Naive thymus-derived CD4-positive, alpha-beta T cell (primary cell): ENCODE measurements around the gene CLECL1. TPM values are rescaled to one million over a fixed set of nuclear protein-coding genes. Genes with fewer than 3 reads are reported as not detected.
A peak's percentile ranks its signal among the peaks of the same experiment; 100 is the strongest.

Experiments used
- ATAC-seq: fragments of 150-1000 bp; cut with Tn5 transposase; 2 replicates; pipeline ENCODE4 v1.10.0; 2021; ENCODE audit warnings: mild to moderate bottlenecking, moderate library complexity
- CTCF ChIA-PET: fragments of 350-600 bp; sonication (Branson Sonifier 250); formaldehyde crosslinking; loops from one replicate; lab custom pipeline; 2021; ENCODE audit warnings: antibody characterized with exemption; lab: Charles Lee
- POLR2A ChIA-PET: fragments of 350-600 bp; sonication (Branson Sonifier 250); formaldehyde crosslinking; loops from one replicate; lab custom pipeline; 2021; ENCODE audit warnings: antibody characterized with exemption, inconsistent platforms; lab: Charles Lee
- DNase-seq, 9 donors: peaks; one replicate each; pipeline versions ENCODE4 v3.0.0 to v3.0.0-alpha.2; 2020 to 2022; ENCODE audit warnings: mixed read lengths in 1 of 9
- H3K27ac ChIP-seq: one replicate; pipeline ENCODE4 v1.7.0; 2013; ENCODE audit warnings: mild to moderate bottlenecking, low read depth, low read length, moderate library complexity
- H3K27me3 ChIP-seq, 2 donors: one replicate each; pipeline ENCODE4 v1.7.0; 2013; ENCODE audit warnings: low read length in 2 of 2, mild to moderate bottlenecking in 2 of 2, moderate library complexity in 2 of 2; ENCODE audit not compliant: control insufficient read depth in 2 of 2, insufficient read depth in 2 of 2
- H3K36me3 ChIP-seq, 3 experiments: 1 replicate in 2 of 3; 2 replicates in 1 of 3; pipeline ENCODE4 v1.7.0; 2013; ENCODE audit warnings: low read length in 3 of 3, mild to moderate bottlenecking in 3 of 3, moderate library complexity in 1 of 3; ENCODE audit not compliant: insufficient read depth in 3 of 3, control insufficient read depth in 2 of 3
- H3K4me1 ChIP-seq, 2 donors: one replicate each; pipeline ENCODE4 v1.7.0; 2013; ENCODE audit warnings: low read length in 2 of 2, mild to moderate bottlenecking in 2 of 2, moderate library complexity in 1 of 2; ENCODE audit not compliant: control insufficient read depth in 2 of 2, insufficient read depth in 2 of 2
- H3K4me3 ChIP-seq: 2 replicates; pipeline ENCODE4 v1.7.0; 2013; ENCODE audit warnings: mild to moderate bottlenecking, low read length
- H3K9me3 ChIP-seq, 3 experiments: 1 replicate in 2 of 3; 2 replicates in 1 of 3; pipeline ENCODE4 v1.7.0; 2013; ENCODE audit warnings: low read length in 3 of 3; ENCODE audit not compliant: control insufficient read depth in 2 of 3
- H3K27ac Mint-ChIP-seq, 9 donors: one replicate each; pipeline ENCODE4 v1.8.0; 2020 to 2022; ENCODE audit warnings: mixed read lengths in 9 of 9, mild to moderate bottlenecking in 8 of 9, moderate library complexity in 5 of 9, inconsistent platforms in 2 of 9
- H3K27me3 Mint-ChIP-seq, 5 donors: one replicate each; pipeline ENCODE4 v1.8.0; 2021 to 2022; ENCODE audit warnings: mixed read lengths in 5 of 5, mild to moderate bottlenecking in 1 of 5
- H3K36me3 Mint-ChIP-seq, 5 donors: one replicate each; pipeline ENCODE4 v1.8.0; 2020 to 2022; ENCODE audit warnings: mixed read lengths in 5 of 5, mild to moderate bottlenecking in 3 of 5, inconsistent platforms in 1 of 5
- H3K4me1 Mint-ChIP-seq, 7 donors: one replicate each; pipeline ENCODE4 v1.8.0; 2020 to 2022; ENCODE audit warnings: mixed read lengths in 7 of 7, mild to moderate bottlenecking in 3 of 7, inconsistent platforms in 1 of 7
- H3K4me3 Mint-ChIP-seq, 10 donors: one replicate each; pipeline ENCODE4 v1.8.0; 2020 to 2022; ENCODE audit warnings: mild to moderate bottlenecking in 10 of 10, mixed read lengths in 10 of 10, moderate library complexity in 6 of 10, inconsistent platforms in 2 of 10
- H3K9me3 Mint-ChIP-seq, 11 donors: one replicate each; pipeline ENCODE4 v1.8.0; 2020 to 2022; ENCODE audit warnings: mixed read lengths in 11 of 11, mild to moderate bottlenecking in 4 of 11, inconsistent platforms in 1 of 11, moderate library complexity in 1 of 11
- intact Hi-C, 2 donors: fragments of 100-400 bp; cut with micrococcal nuclease; formaldehyde crosslinking; loops; one replicate each; pipeline ENCODE4 v1.15.1; 2023
- polyA plus RNA-seq, 2 donors: library from polyadenylated mRNA; unstranded; fragments of 300-500 nt; fragmentation: Illumina TruSeq; gene quantifications; one replicate each; pipeline ENCODE4 v1.2.3, GENCODE V29; 2021
- total RNA-seq, 6 experiments: library from RNA in 5 of 6; stranded (reverse) in 5 of 6; gene quantifications; 1 replicate in 5 of 6; 2 replicates in 1 of 6; pipeline ENCODE4 v1.2.3 and lab custom pipeline; 2021 to 2026

Gene CLECL1
- total RNA-seq = 1 to 10 TPM in 2 of 5 experiments, under 1 TPM in 1, not detected in 2; 0.43 to 6.1 (median 2.5) TPM
- polyA plus RNA-seq = under 1 TPM; 0.38 to 0.39 TPM
- 0.40 reads per million for total RNA-seq (lab: John Stamatoyannopoulos, UW)

- Histone ChIP-seq H3K9me3 (no peaks in the 10 kb centered on the region), H3K27ac (no peak within 1 kb of the TSS), H3K27me3 (no peaks in the 10 kb centered on the region), H3K4me3 (peak within 1 kb of the TSS; percentile 17), H3K4me1 (peaks cover 7 to 15% of the 10 kb centered on the region in 2 donors), H3K36me3 (no peaks in the 10 kb centered on the region)
- H3K4me3 Mint-ChIP-seq = peak within 1 kb of the TSS in 3 of 10 donors; percentile 18 to 79 (median 28)
- H3K27ac Mint-ChIP-seq = peak within 1 kb of the TSS in 6 of 9 donors; percentile 8 to 91 (median 22)
- H3K9me3 Mint-ChIP-seq = peaks cover 0 to 5% (median 0%) of the 10 kb centered on the region in 11 donors
- no peak for ATAC-seq
- ChIA-PET POLR2A (interaction anchor here (1.5 kb wide), 1 partner anchor 10 kb away, joined by 7 read pairs; no protein-coding TSS in a partner anchor), CTCF (interaction anchor here (0.7 to 1.2 kb wide), 2 partner anchors 10 to 97 kb away, joined by 3 read pairs; no protein-coding TSS in a partner anchor)
- H3K27me3 Mint-ChIP-seq = no peaks in the 10 kb centered on the region
- peaks cover 11 to 62% (median 43%) of the 10 kb centered on the region in 7 donors for H3K4me1 Mint-ChIP-seq
- intact Hi-C loops = no loop called here
- DNase-seq = no peak
- H3K36me3 Mint-ChIP-seq = peaks cover 0 to 11% (median 0%) of the 10 kb centered on the region in 5 donors
Measured at GRCh38 chr12:9732921-9733461, at the start of gene CLECL1. Gene CLECL1, minus strand, starts transcription at chr12:9733097.

DNA sequence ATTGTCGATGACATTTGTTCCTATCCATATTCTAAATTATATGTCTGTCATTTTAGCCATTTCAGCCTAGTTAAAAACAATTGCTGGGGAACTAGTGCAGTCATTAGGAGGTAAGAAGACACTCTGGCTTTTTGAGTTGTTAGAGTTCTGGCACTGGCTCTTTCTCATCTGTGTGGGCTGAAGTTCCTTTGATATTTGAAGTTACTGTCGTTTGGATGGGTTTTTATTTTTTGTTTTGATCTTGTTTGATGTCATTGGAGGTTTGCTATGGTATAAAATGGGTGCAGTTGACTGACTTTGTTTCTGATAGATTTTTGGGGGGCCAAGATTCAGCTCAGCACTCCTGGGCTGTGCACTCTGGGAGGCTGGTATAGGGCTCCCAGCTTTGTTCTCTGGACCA is 48.5 kb upstream of the CLECL1 start:
- H3K27me3 ChIP-seq = no peaks in the 10 kb centered on the region
- Mint-ChIP-seq H3K36me3 (peaks cover 0 to 30% (median 0%) of the 10 kb centered on the region in 5 donors), H3K4me3 (peak overlapping the region in 4 of 10 donors; percentile 30 to 59 (median 44)), H3K27me3 (no peaks in the 10 kb centered on the region), H3K4me1 (peaks cover 26 to 66% (median 47%) of the 10 kb centered on the region in 7 donors), H3K9me3 (peaks cover 0 to 7% (median 0%) of the 10 kb centered on the region in 11 donors), H3K27ac (peak overlapping the region in 5 of 9 donors; percentile 16 to 55 (median 43))
- ChIA-PET POLR2A (interaction anchor here (0.7 to 8.3 kb wide), 4 partner anchors 9 to 429 kb away, joined by 3 to 86 read pairs (median 4); partner anchors contain the start of gene CD69), CTCF (no interaction called here)
- peaks cover 11 to 19% of the 10 kb centered on the region in 2 donors for H3K4me1 ChIP-seq
- no peaks in the 10 kb centered on the region for H3K36me3 ChIP-seq
- ATAC-seq = no peak
- H3K9me3 ChIP-seq = no peaks in the 10 kb centered on the region
- no peak overlapping the region for H3K4me3 ChIP-seq
- DNase-seq = no peak
- intact Hi-C loops = loop anchor here in 1 of 2 donors (1.0 kb wide), 2 partner anchors 8 to 12 kb away; no protein-coding TSS in a partner anchor
- no peak overlapping the region for H3K27ac ChIP-seq

- no peak for DNase-seq
- no peaks in the 10 kb centered on the region for H3K27me3 ChIP-seq
- Mint-ChIP-seq H3K36me3 (peaks cover 0 to 32% (median 0%) of the 10 kb centered on the region in 5 donors), H3K4me1 (peaks cover 46 to 79% (median 68%) of the 10 kb centered on the region in 7 donors), H3K27ac (peak overlapping the region in 5 of 9 donors; percentile 10 to 71 (median 46)), H3K9me3 (peaks cover 0 to 7% (median 0%) of the 10 kb centered on the region in 11 donors), H3K4me3 (peak overlapping the region in 1 of 10 donors; percentile 1), H3K27me3 (no peaks in the 10 kb centered on the region)
- no peaks in the 10 kb centered on the region for H3K36me3 ChIP-seq
- no peaks in the 10 kb centered on the region for H3K9me3 ChIP-seq
- CTCF ChIA-PET = no interaction called here
- intact Hi-C loops = no loop called here
- peaks cover 19 to 38% of the 10 kb centered on the region in 2 donors for H3K4me1 ChIP-seq
- POLR2A ChIA-PET = interaction anchor here (0.6 to 8.3 kb wide), 2 partner anchors 20 to 72 kb away, joined by 3 to 86 read pairs; partner anchors contain the start of gene CD69
- H3K27ac ChIP-seq = no peak overlapping the region
- no peak for ATAC-seq
- no peak overlapping the region for H3K4me3 ChIP-seq
Measured at GRCh38 chr12:9779209-9779608, 46.3 kb upstream of the CLECL1 start.

DNA sequence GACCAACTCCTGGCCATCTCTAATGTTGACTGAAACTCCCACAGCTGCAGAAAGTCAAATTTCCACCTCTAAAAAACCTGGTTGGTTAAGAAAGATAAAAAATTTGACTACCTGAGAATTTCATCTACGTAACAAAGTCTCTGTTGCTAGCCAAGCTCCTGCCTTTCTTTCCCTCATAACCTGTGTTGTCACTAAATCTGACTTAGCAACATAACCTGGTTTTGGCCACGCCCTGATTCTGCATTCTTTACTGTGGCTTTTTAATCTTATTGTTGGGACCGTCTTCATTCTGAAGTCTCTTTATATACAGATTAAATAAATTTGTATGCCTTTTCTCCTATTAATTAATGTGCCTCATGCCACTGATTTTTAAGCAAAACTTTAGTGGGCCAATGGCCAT is 43.9 kb upstream of the CLECL1 start:
- Histone ChIP-seq H3K27ac (no peak overlapping the region), H3K36me3 (no peaks in the 10 kb centered on the region), H3K9me3 (no peaks in the 10 kb centered on the region), H3K4me1 (peaks cover 38 to 48% of the 10 kb centered on the region in 2 donors), H3K27me3 (no peaks in the 10 kb centered on the region), H3K4me3 (no peak overlapping the region)
- Mint-ChIP-seq H3K27ac (peak overlapping the region in 6 of 9 donors; percentile 9 to 90 (median 68)), H3K4me1 (peaks cover 51 to 97% (median 87%) of the 10 kb centered on the region in 7 donors), H3K9me3 (peaks cover 0 to 12% (median 0%) of the 10 kb centered on the region in 11 donors), H3K27me3 (no peaks in the 10 kb centered on the region), H3K4me3 (peak overlapping the region in 4 of 10 donors; percentile 21 to 34 (median 28)), H3K36me3 (peaks cover 0 to 31% (median 0%) of the 10 kb centered on the region in 5 donors)
- CTCF ChIA-PET = interaction anchor here (0.8 to 1.3 kb wide), 2 partner anchors 8 to 26 kb away, joined by 3 to 4 read pairs; no protein-coding TSS in a partner anchor
- DNase-seq (peak in 3 of 9 donors; percentile 31 to 59 (median 49)), ATAC-seq (peak; percentile 54)
- intact Hi-C loops = no loop called here
- POLR2A ChIA-PET = interaction anchor here (0.6 to 8.3 kb wide), 3 partner anchors 18 to 162 kb away, joined by 3 to 86 read pairs (median 3); partner anchors contain the start of gene CD69

DNA sequence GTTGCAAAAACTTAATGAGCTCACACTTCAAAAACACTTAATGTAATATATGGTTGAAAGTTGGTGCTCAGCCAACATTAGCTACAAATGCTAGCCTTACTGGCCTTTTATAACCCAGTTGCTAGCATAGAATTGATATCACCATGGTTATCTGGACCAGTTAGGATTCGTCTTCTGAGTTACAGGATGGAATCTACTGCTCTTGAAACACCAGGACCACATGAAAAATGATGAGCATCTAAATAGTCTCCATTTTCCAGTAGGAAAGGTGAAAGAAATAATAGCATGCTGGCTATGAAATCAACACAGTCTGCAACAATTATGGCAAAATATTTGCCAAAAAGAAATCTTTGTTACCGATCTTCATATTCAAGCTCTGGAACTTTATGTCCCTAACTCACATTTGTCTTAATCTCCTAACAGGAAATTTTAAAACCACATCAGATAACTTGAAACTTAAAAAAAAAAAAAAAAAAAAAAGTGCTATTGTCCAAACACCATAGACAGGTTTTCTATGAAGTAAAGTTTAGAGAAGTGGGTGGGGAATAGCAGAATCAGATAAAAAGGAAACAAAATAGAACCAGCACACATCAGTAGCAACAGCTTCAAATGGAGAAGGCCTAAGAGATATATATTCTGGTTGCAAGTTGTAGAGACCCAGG is 40.5 kb upstream of the CLECL1 start:
- Histone ChIP-seq H3K4me1 (peaks cover 40 to 46% of the 10 kb centered on the region in 2 donors), H3K27ac (no peak overlapping the region), H3K4me3 (peak overlapping the region; percentile 29), H3K9me3 (no peaks in the 10 kb centered on the region), H3K27me3 (no peaks in the 10 kb centered on the region), H3K36me3 (no peaks in the 10 kb centered on the region)
- peak; percentile 78 for ATAC-seq
- peak overlapping the region; percentile 4 to 78 (median 70) for H3K4me3 Mint-ChIP-seq
- POLR2A ChIA-PET = interaction anchor here (0.5 to 7.9 kb wide), 6 partner anchors 15 to 159 kb away, joined by 3 to 106 read pairs (median 5); partner anchors contain the start of gene CD69
- peak in 4 of 9 donors; percentile 41 to 70 (median 63) for DNase-seq
- H3K27ac Mint-ChIP-seq = peak overlapping the region; percentile 36 to 87 (median 73)
- H3K27me3 Mint-ChIP-seq = no peaks in the 10 kb centered on the region
- H3K4me1 Mint-ChIP-seq = peaks cover 46 to 91% (median 81%) of the 10 kb centered on the region in 7 donors
- CTCF ChIA-PET = interaction anchor here (0.6 to 3.5 kb wide), 4 partner anchors 23 to 1116 kb away, joined by 3 to 12 read pairs (median 6); no protein-coding TSS in a partner anchor
- peaks cover 0 to 9% (median 0%) of the 10 kb centered on the region in 11 donors for H3K9me3 Mint-ChIP-seq
- H3K36me3 Mint-ChIP-seq = peaks cover 0 to 14% (median 0%) of the 10 kb centered on the region in 5 donors
- intact Hi-C loops = loop anchor here in 1 of 2 donors (1.0 kb wide), 3 partner anchors 8 to 20 kb away; no protein-coding TSS in a partner anchor
